ENCODE results near the gene ADAMTS13. TPM values are rescaled to one million over a fixed set of nuclear protein-coding genes. Genes with fewer than 3 reads are reported as not detected.

ADAMTS13 gene
- total RNA-seq, 3 donors from 2014 or later: 0.60 to 0.91 (median 0.79) TPM

Other genes starting within 250 kb of the ADAMTS13 start
- gene OBP2B, start 213.1 kb upstream of the ADAMTS13 start, total RNA-seq: not detected
- under 1 TPM in 1 of 3 donors, not detected in 2; 0.08 TPM for gene ABO, start 147.2 kb upstream of the ADAMTS13 start, total RNA-seq
- 10 to 100 TPM; 56.0 to 61.7 (median 58.5) TPM for gene SURF6, start 86.2 kb upstream of the ADAMTS13 start, total RNA-seq
- gene MED22, start 74.2 kb upstream of the ADAMTS13 start, total RNA-seq: 10 to 100 TPM; 52.8 to 58.6 (median 55.3) TPM
- 1,000 to 10,000 TPM; 3,573 to 3,630 (median 3,625) TPM for gene RPL7A, start 74.1 kb upstream of the ADAMTS13 start, total RNA-seq
- gene SURF1, start 65.9 kb upstream of the ADAMTS13 start, total RNA-seq: 10 to 100 TPM; 24.1 to 37.1 (median 30.6) TPM
- 10 to 100 TPM; 48.0 to 64.1 (median 57.9) TPM for gene SURF2, start 65.8 kb upstream of the ADAMTS13 start, total RNA-seq
- 100 to 1,000 TPM; 235 to 292 (median 255) TPM for gene SURF4, start 46.3 kb upstream of the ADAMTS13 start, total RNA-seq
- gene STKLD1, start 46.0 kb upstream of the ADAMTS13 start, total RNA-seq: under 1 TPM in 2 of 3 donors, not detected in 1; 0.16 to 0.42 TPM
- gene REXO4, start 4.4 kb upstream of the ADAMTS13 start, total RNA-seq: 10 to 100 TPM; 67.5 to 79.5 (median 79.3) TPM
- gene CACFD1, start 37.6 kb downstream of the ADAMTS13 start, total RNA-seq: 1 to 10 TPM in 1 of 3 donors, under 1 TPM in 2; 0.73 to 1.1 (median 0.86) TPM
- 1 to 10 TPM; 4.9 to 5.3 (median 5.2) TPM for gene SLC2A6, start 56.7 kb downstream of the ADAMTS13 start, total RNA-seq
- not detected for gene MYMK, start 102.6 kb downstream of the ADAMTS13 start, total RNA-seq
- gene ADAMTSL2, start 112.3 kb downstream of the ADAMTS13 start, total RNA-seq: under 1 TPM in 2 of 3 donors, not detected in 1; 0.08 to 0.14 TPM
- gene FAM163B, start 187.0 kb downstream of the ADAMTS13 start, total RNA-seq: not detected
- not detected for gene DBH, start 214.0 kb downstream of the ADAMTS13 start, total RNA-seq

Data from activated T-cell treated with anti-CD3 and anti-CD28 coated beads, Interleukin-2, amount 50 U/mL, for 4 hours (primary cell).